GM06990 (cell line): ENCODE results near the gene IGFLR1.

Experiments
- DNase-seq: peaks from one replicate; pipeline ENCODE4 v3.0.0-alpha.2; 2011; ENCODE audit not compliant: insufficient read length; ENCODE audit errors: extremely low read depth
- H3K27me3 ChIP-seq: replicated peaks from 2 replicates; pipeline ENCODE4 v1.6.0; 2011; ENCODE audit warnings: low read length; ENCODE audit not compliant: control insufficient read depth, insufficient read depth
- H3K36me3 ChIP-seq: 2 replicates; pipeline ENCODE4 v1.5.1; 2011; ENCODE audit warnings: low read length; ENCODE audit not compliant: control insufficient read depth, insufficient read depth
- H3K4me3 ChIP-seq: replicated peaks from 2 replicates; pipeline ENCODE4 v1.5.1; 2011; ENCODE audit warnings: low read depth, mild to moderate bottlenecking, control low read depth, low read length
- TF ChIP-seq, protein P1 (sequence below): IDR thresholded peaks from 2 replicates; pipeline ENCODE4 v1.5.1; 2011; ENCODE audit warnings: low read length, control low read depth, mild to moderate bottlenecking, inconsistent platforms; ENCODE audit not compliant: insufficient read depth, poor library complexity, severe bottlenecking

Gene IGFLR1

DNA sequence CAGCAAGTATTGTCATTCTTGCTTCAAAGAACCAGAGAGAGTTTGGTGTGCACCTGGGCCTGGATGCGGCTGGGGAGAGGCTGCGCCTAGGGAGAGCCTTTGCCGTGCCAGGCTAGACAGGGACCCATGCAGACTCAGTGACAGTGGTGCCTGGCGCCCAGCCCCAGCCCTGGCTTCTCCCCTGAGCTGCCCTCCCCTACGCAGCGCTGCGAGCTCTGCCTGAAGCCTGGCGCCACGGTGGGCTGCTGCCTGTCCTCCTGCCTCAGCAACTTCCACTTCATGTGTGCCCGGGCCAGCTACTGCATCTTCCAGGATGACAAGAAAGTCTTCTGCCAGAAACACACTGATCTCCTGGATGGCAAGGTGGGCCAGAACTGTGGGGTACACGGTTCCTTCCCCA lies 12.5 kb downstream of the IGFLR1 start:
- peaks cover 73% of the 10 kb centered on the region for H3K36me3 ChIP-seq
- no peak overlapping the region for H3K4me3 ChIP-seq
- TF ChIP-seq, protein P1, sequence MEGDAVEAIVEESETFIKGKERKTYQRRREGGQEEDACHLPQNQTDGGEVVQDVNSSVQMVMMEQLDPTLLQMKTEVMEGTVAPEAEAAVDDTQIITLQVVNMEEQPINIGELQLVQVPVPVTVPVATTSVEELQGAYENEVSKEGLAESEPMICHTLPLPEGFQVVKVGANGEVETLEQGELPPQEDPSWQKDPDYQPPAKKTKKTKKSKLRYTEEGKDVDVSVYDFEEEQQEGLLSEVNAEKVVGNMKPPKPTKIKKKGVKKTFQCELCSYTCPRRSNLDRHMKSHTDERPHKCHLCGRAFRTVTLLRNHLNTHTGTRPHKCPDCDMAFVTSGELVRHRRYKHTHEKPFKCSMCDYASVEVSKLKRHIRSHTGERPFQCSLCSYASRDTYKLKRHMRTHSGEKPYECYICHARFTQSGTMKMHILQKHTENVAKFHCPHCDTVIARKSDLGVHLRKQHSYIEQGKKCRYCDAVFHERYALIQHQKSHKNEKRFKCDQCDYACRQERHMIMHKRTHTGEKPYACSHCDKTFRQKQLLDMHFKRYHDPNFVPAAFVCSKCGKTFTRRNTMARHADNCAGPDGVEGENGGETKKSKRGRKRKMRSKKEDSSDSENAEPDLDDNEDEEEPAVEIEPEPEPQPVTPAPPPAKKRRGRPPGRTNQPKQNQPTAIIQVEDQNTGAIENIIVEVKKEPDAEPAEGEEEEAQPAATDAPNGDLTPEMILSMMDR, result no peak
- no peak for DNase-seq
- no peaks in the 10 kb centered on the region for H3K27me3 ChIP-seq

DNA sequence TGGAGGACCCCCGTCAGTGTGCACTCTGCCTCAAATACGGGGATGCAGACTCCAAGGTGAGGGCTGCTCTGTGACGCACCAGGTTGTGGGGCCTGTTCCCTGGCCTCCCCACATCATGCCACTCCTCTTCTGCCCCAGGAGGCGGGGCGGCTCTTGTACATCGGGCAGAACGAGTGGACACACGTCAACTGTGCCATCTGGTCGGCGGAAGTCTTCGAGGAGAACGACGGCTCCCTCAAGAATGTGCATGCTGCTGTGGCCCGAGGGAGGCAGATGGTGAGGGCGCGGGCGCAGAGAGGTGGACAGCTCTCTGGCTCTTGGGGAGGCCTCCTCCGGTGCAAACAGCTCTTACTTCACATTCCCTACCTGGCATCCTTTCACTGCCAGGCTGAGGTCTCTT lies 13.2 kb downstream of the IGFLR1 start:
- H3K4me3 ChIP-seq, result no peak overlapping the region
- H3K27me3 ChIP-seq, result no peaks in the 10 kb centered on the region
- H3K36me3 ChIP-seq, result peaks cover 72% of the 10 kb centered on the region
- DNase-seq, result no peak
- TF ChIP-seq, protein P1, result no peak

DNA sequence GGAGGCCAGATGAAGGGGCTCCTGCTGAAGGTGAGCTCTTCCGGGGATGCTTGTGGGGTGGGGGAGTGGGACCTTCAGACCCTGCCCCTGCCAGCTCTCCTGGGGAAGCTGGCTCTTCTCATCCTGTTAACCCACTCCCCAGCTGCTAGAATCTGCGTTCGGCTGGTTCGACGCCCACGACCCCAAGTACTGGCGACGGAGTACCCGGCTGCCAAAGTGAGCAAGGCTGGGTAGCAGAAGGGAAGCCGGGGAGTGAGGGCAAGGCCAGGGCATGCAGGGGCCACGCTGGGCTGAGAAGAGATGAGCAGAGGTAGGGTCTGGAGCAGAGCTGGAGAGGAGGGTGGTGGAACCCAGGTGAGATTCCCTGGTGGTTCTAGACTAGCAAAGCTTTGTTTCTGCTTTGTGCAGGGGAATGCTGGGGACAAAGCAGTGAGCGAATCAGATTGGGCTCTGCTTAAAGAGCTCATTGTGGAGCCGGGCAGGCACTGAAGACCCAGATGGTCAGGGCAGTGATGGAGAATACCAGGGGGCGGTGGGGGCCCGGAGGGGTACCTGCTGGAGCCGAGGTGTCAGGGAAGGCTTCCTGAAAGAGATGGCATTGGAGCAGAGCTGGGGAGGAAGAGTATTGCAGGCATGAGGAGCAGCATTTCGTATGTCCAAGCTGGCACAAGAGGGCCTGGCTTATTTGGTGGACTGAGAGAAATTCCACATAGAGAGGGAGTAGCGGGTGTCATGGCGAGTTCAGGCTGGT lies 14.1 kb downstream of the IGFLR1 start:
- no peak for DNase-seq
- peaks cover 69% of the 10 kb centered on the region for H3K36me3 ChIP-seq
- H3K4me3 ChIP-seq, result no peak overlapping the region
- TF ChIP-seq, protein P1, result no peak
- no peaks in the 10 kb centered on the region for H3K27me3 ChIP-seq

DNA sequence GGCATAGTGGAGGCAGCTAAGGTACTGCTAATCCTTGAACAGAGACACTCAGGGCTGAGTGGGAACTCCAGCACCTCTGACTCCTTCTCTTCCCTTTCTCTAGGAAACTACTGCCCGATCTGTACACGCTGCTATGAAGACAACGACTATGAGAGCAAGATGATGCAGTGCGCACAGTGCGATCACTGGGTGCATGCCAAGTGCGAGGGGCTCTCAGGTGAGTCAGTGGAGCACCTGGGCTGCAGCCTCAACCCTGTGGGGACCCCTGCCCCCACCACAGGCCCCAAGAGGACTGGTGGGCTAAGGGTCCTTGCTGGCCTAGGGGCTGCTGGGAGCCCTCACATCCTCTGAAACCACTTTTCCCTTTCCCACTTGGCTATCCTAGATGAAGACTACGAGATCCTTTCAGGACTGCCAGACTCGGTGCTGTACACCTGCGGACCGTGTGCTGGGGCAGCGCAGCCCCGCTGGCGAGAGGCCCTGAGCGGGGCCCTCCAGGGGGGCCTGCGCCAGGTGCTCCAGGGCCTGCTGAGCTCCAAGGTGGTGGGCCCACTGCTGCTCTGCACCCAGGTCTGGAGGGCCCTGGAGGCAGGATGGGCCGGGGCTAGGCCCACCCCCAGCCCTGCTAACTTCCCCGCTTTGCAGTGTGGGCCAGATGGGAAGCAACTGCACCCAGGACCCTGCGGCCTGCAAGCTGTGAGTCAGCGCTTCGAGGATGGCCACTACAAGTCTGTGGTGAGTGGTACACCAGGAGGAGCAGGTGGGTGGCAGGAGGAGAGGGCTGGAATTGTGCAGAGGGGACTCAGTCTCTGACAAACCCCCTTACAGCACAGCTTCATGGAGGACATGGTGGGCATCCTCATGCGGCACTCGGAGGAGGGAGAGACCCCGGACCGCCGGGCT lies 14.9 kb downstream of the IGFLR1 start:
- H3K36me3 ChIP-seq, result peaks cover 73% of the 10 kb centered on the region
- TF ChIP-seq, protein P1, result no peak
- no peak for DNase-seq
- H3K4me3 ChIP-seq, result no peak overlapping the region
- H3K27me3 ChIP-seq, result no peaks in the 10 kb centered on the region

DNA sequence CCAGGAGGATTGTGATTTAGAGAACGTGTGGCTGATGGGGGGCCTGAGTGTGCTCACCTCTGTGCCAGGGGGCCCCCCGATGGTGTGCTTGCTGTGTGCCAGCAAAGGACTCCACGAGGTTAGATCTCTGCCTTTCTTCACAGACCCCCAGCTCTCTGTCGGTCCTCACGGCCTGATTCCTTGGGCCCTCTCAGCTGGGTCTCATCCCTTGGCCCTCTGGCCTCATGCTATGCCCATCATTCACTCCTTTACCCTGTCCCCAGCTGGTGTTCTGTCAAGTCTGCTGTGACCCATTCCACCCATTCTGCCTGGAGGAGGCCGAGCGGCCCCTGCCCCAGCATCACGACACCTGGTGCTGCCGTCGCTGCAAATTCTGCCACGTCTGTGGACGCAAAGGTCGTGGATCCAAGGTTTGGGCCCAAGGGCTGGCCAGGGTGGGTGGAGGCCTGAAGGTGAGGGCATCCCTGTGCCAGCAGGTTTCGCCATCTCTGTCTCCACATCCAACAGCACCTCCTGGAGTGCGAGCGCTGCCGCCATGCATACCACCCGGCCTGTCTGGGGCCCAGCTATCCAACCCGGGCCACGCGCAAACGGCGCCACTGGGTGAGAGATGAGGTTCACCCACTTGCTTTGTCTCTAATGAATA lies 16.9 kb downstream of the IGFLR1 start:
- no peak for DNase-seq
- Histone ChIP-seq H3K27me3 (no peaks in the 10 kb centered on the region), H3K4me3 (no peak overlapping the region), H3K36me3 (peaks cover 71% of the 10 kb centered on the region)
- TF ChIP-seq, protein P1, result no peak
